Sigmoid colon (tissue), 4 donors: ENCODE measurements around the gene ACYP2.

Experiments
- CTCF ChIP-seq, 4 experiments: fragments of 450-650 bp in 3 of 4; fragments of 200-600 bp in 1 of 4; IDR thresholded peaks; one replicate each; pipeline ENCODE4 v1.5.1; 2016 to 2019; ENCODE audit warnings: antibody characterized with exemption in 4 of 4, mild to moderate bottlenecking in 3 of 4, moderate library complexity in 2 of 4
- POLR2AphosphoS5 ChIP-seq, 4 donors: sonication (generic); formaldehyde crosslinking; IDR thresholded peaks; one replicate each; pipeline ENCODE4 v1.6.1; 2017; ENCODE audit warnings: antibody characterized with exemption in 4 of 4

GRCh38 chr2:54247115-54247514 lies 131.7 kb downstream of the ACYP2 start:
- no peak for TF ChIP-seq CTCF (IDR thresholded peaks at IDR 0.05)
- TF ChIP-seq POLR2AphosphoS5 (IDR thresholded peaks at IDR 0.05), result no peak
